A549 (cell line): ENCODE data around the gene KCNJ11.

ENCODE experiments used
- CBX8 ChIP-seq: fragments of 200-600 bp; sonication (generic); IDR thresholded peaks from 2 replicates; pipeline ENCODE4 v1.6.1; 2016
- EP300 ChIP-seq, 2 experiments: fragments of >200 bp; sonication (Bioruptor Twin); formaldehyde crosslinking; IDR thresholded peaks; 2 replicates in 1 of 2; 3 replicates in 1 of 2; pipeline ENCODE4 v1.6.1; 2016 to 2017
- JUN ChIP-seq, 2 experiments: fragments of >200 bp; sonication (Bioruptor Twin); formaldehyde crosslinking; IDR thresholded peaks; 2 replicates in 1 of 2; 3 replicates in 1 of 2; pipeline ENCODE4 v1.6.1; 2016 to 2017
- POLR2A ChIP-seq: IDR thresholded peaks from 2 replicates; pipeline ENCODE4 v1.6.1; 2012; ENCODE audit warnings: mild to moderate bottlenecking, low read length
- RFX5 ChIP-seq: fragments of 450-650 bp; IDR thresholded peaks from 2 replicates; pipeline ENCODE4 v1.7.1; 2014; ENCODE audit warnings: antibody characterized with exemption, mild to moderate bottlenecking, moderate library complexity
- SMC3 ChIP-seq: fragments of >200 bp; sonication (Bioruptor Twin); formaldehyde crosslinking; IDR thresholded peaks from 3 replicates; pipeline ENCODE4 v1.6.1; 2018; ENCODE audit warnings: inconsistent platforms
- TF ChIP-seq, protein P1 (sequence below): fragments of >200 bp; sonication (Bioruptor Twin); formaldehyde crosslinking; IDR thresholded peaks from 3 replicates; pipeline ENCODE4 v1.5.1; 2016
- TF ChIP-seq, protein P2 (sequence below): IDR thresholded peaks from 2 replicates; pipeline ENCODE4 v1.6.1; 2012

DNA sequence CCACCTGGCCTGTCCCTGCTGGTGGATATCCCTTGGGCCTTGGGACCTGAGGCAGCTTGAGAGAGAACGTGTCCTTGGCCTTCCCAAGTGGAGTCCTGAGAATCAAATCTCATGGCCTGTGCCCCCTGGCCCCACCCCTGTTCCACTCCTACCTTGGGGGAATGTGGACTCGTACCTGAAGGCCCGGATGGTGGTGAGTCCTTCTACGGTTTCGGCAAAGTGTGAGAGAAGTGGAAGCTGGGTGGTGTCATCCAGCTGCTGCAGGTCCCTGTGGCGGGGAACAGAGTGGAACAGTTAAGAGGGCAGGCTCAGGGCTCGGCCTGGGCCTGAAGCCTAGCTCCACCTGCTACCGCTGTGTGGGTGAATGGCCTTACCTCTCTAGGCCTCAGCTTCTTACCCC lies 14.0 kb upstream of the KCNJ11 start:
- TF ChIP-seq, protein P1, sequence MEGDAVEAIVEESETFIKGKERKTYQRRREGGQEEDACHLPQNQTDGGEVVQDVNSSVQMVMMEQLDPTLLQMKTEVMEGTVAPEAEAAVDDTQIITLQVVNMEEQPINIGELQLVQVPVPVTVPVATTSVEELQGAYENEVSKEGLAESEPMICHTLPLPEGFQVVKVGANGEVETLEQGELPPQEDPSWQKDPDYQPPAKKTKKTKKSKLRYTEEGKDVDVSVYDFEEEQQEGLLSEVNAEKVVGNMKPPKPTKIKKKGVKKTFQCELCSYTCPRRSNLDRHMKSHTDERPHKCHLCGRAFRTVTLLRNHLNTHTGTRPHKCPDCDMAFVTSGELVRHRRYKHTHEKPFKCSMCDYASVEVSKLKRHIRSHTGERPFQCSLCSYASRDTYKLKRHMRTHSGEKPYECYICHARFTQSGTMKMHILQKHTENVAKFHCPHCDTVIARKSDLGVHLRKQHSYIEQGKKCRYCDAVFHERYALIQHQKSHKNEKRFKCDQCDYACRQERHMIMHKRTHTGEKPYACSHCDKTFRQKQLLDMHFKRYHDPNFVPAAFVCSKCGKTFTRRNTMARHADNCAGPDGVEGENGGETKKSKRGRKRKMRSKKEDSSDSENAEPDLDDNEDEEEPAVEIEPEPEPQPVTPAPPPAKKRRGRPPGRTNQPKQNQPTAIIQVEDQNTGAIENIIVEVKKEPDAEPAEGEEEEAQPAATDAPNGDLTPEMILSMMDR, result no peak
- no peak for TF ChIP-seq RFX5
- TF ChIP-seq, protein P2, sequence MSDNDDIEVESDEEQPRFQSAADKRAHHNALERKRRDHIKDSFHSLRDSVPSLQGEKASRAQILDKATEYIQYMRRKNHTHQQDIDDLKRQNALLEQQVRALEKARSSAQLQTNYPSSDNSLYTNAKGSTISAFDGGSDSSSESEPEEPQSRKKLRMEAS, result no peak
- TF ChIP-seq POLR2A, result no peak
- no peak for TF ChIP-seq EP300 (IDR thresholded peaks at IDR 0.05)
- no peak for TF ChIP-seq SMC3
- TF ChIP-seq JUN (IDR thresholded peaks at IDR 0.05), result no peak
- TF ChIP-seq CBX8, result no peak
